ENCODE measurements around the gene SDC3.

- TF ChIP-seq CTCF (IDR thresholded peaks at IDR 0.05) = no peak
- no peak for TF ChIP-seq POLR2A (IDR thresholded peaks at IDR 0.05)
Observed at GRCh38 chr1:30820299-30820698, 88.3 kb downstream of the SDC3 start.

Data from heart left ventricle (tissue), 13 donors.